OCI-M2 (cell line): ENCODE measurements around the gene APBA1.

Source experiments
- DNase-seq: peaks from one replicate; lab custom pipeline; 2025; ENCODE audit not compliant: unreplicated experiment; lab: John Stamatoyannopoulos, UW

Gene APBA1

DNA sequence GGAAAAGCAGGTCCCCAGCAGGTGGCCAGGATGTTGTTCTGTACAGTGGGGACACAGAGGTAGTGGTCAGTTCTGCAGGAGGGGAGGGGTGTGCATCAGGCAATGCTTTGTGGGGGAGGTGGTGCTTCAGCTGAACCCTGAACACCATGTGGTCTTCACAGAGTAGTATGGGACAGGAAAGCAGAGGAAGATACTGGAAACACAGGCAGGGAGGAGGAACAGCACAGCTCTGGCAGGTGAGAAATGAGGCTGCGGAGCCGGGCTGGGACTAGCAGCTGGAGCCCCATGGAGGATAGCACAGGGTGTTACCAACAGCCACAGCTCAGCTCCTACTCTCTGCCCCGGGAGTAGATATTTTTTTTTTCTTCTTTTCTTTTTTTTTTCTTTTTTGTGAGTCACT lies 185.7 kb downstream of the APBA1 start:
- no peak for DNase-seq

DNA sequence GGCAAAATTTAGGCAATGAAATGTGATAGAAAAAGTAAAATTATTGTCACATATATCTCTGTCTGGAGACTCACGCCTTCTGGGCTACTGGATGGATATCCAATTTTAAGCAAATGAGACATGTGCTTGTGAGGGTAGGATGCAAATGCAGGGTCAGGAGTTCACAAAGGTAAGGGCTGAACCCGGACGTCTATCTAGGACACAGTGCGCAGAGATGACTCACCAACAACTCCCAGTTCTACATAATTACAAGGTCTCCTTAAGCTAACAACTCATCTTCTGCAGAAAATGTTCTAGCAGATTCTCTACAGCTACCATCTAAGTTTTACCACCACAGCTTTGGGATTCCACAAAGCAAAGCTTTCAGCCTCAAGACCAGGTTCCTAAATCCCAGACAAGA lies 186.7 kb downstream of the APBA1 start:
- no peak for DNase-seq

DNA sequence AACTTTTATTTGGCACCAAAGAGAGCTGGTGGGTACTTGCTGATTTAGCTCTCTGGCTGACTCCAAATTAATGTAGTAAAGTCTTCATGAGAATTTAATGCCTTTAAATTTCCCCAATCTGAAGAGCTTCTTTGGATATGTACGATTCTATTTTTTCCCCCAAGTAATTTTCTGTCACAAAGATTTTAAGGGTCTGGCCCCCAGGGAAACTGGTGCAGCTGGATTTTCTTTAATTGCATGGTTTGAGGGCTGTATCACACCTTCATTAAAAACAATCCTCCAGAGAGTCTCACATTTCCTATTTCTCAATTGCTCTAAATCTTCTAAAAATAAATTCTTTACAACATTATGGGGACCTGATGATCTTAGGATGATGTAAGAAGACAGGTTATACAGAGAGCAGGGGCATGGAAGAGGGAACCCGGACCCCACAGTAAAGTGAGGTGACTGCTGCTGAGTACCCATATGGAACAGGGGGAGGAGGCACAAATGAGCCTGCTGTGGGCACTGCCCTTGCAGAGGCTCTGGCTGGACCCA lies 188.2 kb downstream of the APBA1 start:
- DNase-seq: no peak

DNA sequence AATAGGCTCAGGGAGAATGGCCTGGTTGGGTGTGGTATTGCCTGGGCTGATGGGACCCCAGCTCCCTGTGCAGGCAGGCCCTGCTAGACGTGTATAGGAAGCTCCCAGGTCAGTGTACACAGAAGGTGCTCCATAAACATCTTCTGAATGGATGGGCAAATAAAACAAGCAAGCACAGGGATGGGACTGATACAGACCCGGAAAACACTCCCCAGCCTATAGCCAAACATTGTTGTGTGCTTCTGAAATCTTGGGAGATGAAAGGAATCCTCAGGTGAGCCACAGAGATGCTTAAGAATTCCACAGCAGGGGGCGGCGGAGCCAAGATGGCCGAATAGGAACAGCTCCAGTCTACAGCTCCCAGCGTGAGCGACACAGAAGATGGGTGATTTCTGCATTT lies 195.4 kb downstream of the APBA1 start:
- DNase-seq: no peak

DNA sequence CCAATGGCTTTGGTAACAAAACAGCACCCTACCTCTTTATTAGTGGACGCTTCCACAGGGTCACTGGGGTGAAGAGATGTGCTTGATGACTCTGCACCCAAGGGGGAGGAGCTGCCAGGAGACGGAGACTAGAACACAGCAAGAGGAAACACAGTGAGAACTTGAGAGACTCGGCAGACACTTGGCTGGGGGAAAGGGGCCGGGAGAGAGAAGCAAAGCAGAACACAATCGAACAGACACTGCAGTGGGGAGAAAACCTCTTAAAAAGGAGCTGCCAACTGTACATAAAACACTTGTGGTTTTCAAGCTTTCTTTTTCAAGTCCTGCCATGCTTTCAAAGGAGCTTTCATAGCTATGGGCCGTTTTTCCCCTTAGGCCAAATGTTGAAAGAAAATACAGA lies 196.2 kb downstream of the APBA1 start:
- no peak for DNase-seq

DNA sequence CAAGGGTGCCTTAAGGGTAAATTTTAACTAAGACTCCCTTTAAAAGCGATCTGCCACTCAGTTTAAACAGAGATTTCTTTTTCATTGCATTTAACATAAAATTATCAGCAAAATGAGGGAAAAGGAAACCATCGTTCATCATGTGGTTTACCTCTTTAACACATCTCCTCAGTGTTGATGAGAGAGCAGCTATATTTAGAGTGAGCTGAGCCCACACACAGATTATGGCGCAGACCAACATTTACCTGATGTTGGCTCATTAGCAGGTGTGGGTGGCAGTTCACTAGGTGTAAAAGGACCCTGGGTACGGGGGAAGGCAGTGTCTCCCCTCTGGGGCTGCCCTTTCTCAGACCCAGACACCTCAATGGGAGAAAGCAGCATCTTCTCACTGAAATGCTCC lies 197.3 kb downstream of the APBA1 start:
- DNase-seq: no peak

DNA sequence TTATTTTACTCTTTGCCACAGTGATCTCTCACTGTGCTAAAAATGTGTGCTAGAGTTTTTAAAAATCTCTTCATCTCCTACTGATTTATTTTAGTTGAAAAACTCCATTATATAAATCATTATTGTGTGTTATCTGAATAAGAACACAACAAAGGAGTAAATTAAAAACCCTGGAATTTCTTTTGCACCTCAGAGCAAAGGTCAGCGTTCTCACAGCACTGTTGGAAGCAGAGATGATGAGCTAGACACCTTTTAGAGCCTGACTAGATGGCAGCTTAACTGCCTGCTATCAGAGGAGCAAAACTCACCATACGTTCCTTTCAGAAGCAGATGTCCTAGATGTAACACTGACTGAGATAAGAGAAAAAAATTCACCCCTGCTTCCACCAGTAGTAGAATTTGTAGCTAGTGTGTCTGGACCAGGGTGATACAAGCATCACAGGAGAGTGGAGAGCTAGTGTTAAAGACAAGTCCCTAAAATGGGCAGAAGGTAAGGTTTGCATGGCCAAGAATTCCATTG lies 200.0 kb downstream of the APBA1 start:
- no peak for DNase-seq

DNA sequence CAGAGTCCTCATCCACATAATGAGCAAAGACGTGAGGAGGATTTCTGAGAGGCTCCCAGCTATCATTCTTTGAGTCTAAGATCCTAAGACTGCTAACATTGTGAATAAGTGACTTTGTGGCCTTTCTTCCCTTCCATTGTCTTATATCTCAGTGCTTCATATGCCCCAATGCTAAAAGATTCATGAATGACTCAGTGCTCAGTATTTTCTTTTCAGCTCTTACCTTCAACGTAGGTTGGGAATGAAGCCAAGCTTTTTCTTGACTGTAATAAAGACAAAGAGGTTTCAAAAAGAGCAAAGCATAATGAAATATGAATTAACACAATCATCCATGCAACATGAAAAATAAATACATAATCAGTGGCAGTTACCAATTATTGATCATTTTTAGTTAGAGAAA lies 200.7 kb downstream of the APBA1 start:
- no peak for DNase-seq

DNA sequence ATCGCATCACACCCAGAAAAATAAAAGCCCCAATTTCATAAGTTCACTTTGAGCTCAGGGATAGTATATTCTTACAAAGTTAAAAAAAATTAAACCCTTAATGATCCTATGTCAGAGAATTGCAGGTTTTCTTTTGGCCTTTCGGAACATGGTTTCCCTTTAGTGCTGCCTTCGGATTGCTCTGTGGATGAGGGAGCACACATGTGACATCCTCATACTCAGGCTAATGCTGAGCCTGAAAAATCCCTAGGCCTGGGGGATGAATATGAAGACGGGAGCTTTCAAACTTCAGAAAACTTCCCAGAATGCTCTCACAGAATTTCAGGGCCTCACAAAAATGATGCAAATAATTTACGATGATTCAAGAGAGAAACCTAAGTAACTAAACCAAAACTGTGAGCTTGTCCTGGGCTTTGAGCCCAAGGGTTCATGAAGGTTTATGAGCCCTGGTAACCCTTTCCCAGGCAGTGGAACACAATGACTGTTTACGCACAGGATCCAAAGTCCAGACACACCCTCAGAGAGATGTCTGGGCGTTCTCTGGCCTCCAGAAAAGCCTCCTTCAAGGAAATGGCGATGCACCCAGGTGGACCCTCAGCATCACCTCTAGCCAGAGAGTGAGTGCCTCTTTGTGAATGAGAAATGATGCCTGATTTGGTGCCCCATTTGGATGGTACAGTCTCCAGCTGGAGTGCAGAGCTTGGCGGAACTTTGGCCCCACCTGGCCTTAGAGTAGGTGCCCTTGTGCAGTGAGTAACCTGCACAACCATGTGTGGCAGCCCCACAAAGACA lies 201.8 kb downstream of the APBA1 start:
- DNase-seq: no peak

DNA sequence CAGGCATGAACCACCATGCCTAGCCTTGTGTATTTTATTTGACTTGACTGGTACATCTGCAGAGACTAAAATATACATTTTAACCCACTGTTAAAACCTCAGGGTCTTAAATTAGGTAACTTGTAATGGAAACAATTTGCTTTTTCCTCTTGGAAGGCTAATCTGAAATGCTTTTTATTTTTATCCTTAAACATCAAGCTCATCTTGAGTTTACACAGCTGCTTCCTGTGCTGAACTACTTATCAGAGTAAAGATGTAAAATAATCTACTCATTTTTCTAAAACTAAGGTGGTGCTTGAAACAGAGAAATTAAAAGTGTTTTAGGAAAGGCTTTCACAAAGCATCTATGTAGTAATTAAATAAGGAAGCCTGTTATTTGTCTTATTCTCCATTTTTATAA lies 203.0 kb downstream of the APBA1 start:
- no peak for DNase-seq

DNA sequence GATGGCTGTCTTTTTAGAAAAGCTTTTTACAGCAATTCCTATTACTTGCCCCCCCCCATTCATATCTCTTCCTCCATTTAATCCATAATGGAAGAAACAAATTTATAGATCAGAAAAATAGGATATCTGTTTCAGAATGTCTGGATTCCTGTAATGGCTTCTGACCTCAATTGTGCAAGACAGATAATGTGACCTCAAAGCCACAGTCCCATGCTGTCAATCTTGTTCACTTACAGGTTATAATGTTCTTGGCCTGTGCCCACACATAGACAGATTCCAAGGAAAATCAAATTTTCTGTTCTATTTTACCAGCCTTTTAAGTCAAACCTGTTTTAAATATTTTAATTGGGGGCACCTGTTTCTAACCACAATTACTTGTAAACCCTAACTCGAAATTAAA lies 203.8 kb downstream of the APBA1 start:
- no peak for DNase-seq

DNA sequence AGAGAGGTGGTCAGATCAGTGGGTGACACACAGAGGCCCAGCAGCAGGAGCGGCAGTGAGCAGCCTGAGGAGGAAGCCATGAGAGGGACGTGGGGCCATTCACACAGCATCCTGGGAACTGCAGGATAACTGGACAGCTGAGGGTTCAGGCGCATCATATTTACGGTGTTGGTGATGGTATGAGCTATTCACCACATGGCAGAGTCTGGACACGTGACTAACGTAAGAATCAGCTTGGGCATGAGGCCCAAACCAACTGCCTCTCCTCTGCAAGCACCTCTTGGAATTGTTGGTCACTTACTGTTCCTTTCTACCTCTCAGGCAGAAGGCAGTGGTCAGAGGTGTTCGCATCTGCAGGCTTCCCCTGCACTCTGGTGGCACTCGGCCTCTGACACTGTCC lies 206.0 kb downstream of the APBA1 start:
- DNase-seq: no peak

DNA sequence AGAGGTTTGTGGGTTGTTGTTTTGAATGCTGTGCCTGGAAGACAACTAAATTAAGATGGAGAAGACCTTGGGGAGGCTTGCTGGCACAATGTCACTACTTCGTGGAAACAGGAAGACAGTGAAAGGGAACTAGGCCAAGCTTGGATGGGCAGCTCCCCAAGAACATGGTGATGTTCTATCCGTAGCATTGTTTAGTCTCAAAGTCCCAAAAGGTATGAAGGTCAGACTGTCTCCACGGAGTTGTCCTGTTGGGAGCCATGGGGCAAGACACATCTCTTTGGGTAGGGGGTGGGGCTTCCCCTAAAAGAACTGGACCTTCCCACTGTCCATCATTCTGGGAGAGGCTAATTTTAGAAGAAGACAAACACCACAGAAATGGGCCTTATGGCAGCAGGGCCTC lies 206.7 kb downstream of the APBA1 start:
- DNase-seq: no peak

DNA sequence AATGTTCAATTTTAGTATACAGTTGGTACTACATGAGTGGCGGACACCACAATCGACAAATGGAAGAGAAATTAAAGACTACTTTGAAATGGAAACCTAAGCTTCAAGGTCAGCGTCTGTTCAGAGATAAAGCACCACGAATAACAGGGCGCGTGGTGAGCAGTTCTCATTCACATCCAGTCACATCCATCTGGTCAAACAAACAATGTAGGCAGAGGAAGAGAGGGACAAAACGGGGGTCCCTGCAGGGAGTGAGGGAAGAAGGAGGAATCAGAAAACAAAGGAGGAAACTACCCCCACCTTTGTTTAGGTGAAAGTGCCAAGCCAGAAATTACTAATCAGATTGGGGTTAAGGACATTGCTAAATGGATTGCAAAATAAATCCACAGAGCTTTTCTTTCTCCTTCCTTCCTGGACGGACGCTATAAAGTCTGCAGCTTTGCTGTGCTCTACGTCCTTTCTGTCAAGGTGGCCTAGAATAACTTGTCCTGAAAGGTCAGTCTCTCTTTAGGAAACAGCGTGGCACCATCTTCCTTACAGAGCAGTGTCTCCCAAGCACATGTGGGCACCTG lies 208.6 kb downstream of the APBA1 start:
- no peak for DNase-seq

DNA sequence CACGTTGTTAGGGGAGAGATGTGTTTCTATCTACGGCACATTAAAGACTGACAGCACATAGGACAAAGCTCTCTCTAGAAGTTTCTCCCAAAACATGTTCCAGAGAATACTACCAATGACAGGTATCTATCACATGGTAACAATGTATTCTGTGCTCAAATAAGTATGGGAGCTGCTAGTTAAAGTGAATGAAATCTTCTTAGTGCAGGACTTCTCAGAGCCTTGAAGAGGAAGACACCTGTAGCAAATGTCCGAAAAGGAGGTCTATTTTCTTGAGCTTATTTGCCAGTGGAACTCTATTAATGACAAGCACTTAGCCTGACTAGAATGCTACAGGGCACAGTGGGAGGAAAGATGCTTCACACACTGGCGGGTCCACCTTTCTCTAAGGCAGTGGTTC lies 209.8 kb downstream of the APBA1 start:
- no peak for DNase-seq

DNA sequence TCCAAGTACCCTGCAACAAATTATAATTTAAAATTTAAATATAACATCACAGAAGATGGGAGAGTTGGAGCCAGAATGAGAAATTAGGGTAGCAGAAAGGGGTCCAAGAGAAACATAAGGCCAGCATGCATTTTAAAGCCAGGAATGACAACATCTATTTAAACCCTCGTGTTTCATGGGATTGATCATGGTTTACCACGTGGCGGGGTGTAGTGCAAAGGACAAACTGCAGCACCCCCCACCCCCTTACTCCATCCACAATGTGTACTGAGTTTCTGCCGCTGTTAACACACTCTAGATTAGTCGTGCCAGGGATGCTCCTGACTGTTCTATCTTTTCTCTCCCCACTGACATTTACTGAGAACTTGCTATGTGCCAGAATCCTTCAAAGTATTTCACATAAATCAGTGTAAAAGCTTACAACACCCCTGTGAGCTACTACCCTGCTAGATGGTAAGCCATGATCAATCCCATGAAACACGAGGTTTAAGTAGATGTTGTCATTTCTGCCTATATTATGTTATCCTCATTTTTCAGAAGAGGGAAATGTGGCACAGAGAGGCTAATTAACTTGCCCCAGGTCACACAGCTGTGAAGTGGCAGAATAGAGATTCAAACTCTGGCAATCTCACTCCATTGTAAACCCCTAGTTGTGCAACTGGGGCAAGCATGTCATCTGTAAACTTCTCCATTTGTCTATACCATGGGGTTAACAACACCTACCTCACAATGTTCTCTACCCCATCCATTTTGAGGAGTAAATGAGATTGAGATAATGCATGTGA lies 210.9 kb downstream of the APBA1 start:
- DNase-seq: no peak

DNA sequence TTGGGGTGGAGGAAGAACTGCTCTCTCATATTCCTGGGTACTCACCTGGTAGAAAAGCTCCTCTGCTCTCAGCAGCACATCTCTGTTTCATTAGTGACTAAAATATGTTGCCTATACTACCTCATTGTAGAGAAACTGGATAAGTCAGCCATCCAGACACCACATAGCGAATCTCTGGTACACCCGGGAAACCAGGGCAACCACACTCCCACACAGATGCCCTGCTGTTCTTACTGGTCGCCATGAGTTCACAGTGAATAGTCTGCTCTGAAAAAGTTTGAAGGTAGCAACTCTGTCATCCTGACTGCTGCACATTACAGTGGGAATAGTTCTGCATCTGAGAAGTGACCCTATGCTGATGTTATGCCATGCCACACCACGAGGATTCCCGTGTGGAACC lies 212.2 kb downstream of the APBA1 start:
- DNase-seq: no peak

DNA sequence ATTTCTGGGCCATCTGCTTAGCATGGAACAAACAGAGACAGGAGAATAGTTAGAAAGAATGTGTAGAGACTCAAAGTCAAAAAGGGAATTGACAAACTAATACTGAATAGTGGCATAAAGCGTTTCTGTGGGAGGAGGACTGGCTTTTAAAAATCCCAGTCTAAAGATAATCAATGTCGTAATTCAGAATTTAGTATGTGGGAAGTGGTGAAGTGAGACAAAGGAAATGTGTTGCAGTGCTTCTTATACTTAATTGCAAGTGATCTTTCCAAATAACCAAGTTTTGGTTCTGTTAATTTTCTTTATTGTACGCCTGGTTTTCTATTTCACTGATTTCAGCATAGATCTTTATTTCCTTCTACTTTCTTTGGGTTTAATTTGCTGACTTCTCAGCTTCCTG lies 214.0 kb downstream of the APBA1 start:
- DNase-seq: no peak

DNA sequence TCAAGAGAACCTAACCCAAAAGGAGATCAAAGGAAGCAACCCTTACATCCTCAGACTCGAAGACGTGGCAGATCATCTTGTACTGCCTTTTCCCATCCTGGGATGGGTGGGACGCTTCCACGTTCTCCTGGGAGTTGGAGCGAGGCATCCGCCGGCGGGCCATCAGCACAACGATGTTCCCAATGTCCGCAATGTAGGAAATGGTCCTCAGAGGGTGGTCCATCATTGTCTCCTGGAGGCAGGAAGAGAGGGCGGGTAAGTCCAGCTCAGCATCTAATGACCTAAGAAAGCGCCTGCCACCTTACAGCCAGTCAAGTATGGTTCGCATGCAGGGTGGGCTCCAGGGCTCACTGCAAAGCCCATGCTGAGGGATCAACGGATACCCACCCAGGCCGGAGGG lies 216.0 kb downstream of the APBA1 start:
- DNase-seq: no peak

DNA sequence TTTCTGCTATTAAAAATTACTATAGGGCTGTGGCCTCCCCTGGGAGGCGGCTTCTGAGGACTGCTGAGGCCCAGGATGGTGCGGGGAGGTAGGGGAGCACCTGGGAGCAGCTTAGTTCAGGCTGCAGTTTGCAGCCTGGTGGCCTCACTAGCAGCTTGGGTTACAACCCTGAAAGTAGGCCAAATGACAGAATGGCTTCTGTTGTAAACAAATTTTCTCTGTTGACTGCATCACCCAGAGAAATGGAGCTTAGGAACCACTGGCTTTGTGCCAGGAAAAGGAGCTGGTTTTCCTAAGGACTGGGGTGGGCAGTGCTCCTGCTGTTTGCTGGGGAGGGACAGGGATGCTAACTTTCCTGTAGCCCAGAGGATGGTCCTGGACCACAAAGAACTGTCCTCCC lies 216.9 kb downstream of the APBA1 start:
- no peak for DNase-seq

DNA sequence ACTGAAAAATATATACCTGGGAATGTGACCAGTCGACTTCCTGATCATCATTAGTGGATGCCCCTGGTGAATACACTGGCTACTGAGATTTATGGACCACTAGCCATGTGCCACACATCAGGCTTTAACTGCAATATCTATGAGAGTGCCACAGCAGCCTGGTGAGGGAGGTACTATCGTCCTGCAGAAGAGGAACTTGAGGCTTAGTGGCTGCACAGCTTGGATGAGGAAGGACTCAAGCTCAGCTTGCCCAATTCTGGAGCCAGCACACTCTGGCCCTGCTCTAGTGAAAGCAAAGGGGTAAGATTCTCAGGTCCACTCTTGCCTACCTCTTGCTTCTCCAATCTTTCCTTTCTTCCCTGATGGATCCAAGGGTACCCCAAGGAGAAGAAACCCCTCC lies 217.8 kb downstream of the APBA1 start:
- no peak for DNase-seq

DNA sequence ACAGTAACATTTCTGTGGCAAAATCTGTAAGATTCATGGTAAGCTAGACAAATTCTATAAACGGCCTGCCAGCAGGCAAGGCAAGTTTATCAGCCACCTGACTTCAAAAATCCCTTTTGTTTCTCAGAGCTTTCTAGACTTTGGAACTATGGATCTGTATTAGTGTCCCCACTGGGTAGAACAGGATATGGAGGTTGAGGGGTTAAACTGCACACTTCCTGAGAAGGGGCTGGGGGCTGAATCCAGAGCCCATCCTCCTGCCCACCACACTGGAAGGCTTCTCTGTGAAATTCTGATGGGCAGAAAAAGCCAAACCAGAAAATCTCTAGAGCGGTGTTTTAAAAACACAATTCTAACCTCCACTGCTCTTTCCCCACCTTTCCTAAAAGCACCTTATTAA lies 218.4 kb downstream of the APBA1 start:
- no peak for DNase-seq
